ENCODE data around the gene SOX13.

DNA sequence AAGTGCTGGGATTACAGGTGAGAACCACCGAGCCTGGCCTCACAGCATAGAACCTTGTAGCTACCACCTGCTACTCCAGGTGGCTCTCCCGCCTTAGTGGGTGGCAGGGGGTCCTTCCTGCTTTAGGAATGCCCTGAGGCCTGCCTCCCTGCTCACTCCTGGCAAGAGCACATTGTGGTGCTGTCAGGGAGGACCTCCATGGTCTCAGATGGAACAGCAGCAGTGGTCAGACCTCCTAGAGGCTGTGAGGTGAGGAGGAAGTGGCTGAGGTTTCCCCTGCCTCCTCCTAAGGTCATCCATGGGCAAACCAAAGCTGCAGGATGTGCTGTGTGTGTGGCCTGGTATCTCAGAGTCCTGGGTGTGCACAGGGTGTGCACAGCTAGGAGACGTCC is 6.7 kb downstream of the SOX13 start:
- TF ChIP-seq ZNF274 (IDR thresholded peaks at IDR 0.05; ENCODE audit: low read depth, low read length) (no peak), YY1 (IDR thresholded peaks at IDR 0.05; ENCODE audit: insufficient read depth, insufficient read length) (no peak)
